HFFc6 (cell line): ENCODE data around the gene DCUN1D3. TPM values are rescaled to one million over a fixed set of nuclear protein-coding genes. Genes with fewer than 3 reads are reported as not detected.

Source experiments
- DNase-seq: peaks from one replicate; pipeline ENCODE4 v3.0.0-alpha.2; 2018
- H3K27ac Mint-ChIP-seq: 2 replicates; pipeline ENCODE4 v1.8.0; 2020; ENCODE audit warnings: mild to moderate bottlenecking, mixed read lengths
- H3K27me3 Mint-ChIP-seq: 2 replicates; pipeline ENCODE4 v1.8.0; 2021; ENCODE audit warnings: mild to moderate bottlenecking, moderate library complexity, mixed read lengths; ENCODE audit not compliant: insufficient read depth
- H3K36me3 Mint-ChIP-seq: 2 replicates; pipeline ENCODE4 v1.8.0; 2021; ENCODE audit warnings: low read depth, mixed read lengths
- H3K4me1 Mint-ChIP-seq: 2 replicates; pipeline ENCODE4 v1.8.0; 2020; ENCODE audit warnings: low read depth, mixed read lengths
- H3K4me3 Mint-ChIP-seq: 2 replicates; pipeline ENCODE4 v1.8.0; 2020; ENCODE audit warnings: mild to moderate bottlenecking, moderate library complexity, mixed read lengths
- H3K9me3 Mint-ChIP-seq: 2 replicates; pipeline ENCODE4 v1.8.0; 2020; ENCODE audit warnings: mild to moderate bottlenecking, mixed read lengths
- CTCF ChIP-seq: fragments of 200-600 bp; sonication (generic); IDR thresholded peaks from 2 replicates; pipeline ENCODE4 v1.5.0; 2021; ENCODE audit warnings: antibody characterized with exemption, mild to moderate bottlenecking
- total RNA-seq, 6 experiments: library from RNA; stranded (reverse); fragmentation: NEBNext Ultra II Directional; extraction: Animal tissue kit (Norgen Biotek cat#: 25700); gene quantifications; 2 replicates in 1 of 6; 3 replicates in 5 of 6; pipeline ENCODE4 v1.2.3, GENCODE V29; 2021

The DCUN1D3 gene
- total RNA-seq, 6 experiments from 2014 or later: 29.2 to 41.0 (median 32.1) TPM

- no peak for TF ChIP-seq CTCF
- no peak for DNase-seq
- Mint-ChIP-seq H3K36me3 (peaks cover 20% of the 10 kb centered on the region), H3K27ac (no peak overlapping the region), H3K4me1 (peaks cover 6% of the 10 kb centered on the region), H3K27me3 (no peaks in the 10 kb centered on the region; the same call in 1 of the 2 replicates), H3K9me3 (no peaks in the 10 kb centered on the region), H3K4me3 (no peak overlapping the region)
Observed at GRCh38 chr16:20822521-20823325, 77.4 kb downstream of the DCUN1D3 start.

GRCh38 chr16:20821682-20822081 is 78.5 kb downstream of the DCUN1D3 start:
- DNase-seq: no peak
- Mint-ChIP-seq H3K9me3 (no peaks in the 10 kb centered on the region), H3K36me3 (peaks cover 20% of the 10 kb centered on the region), H3K4me1 (peaks cover 6% of the 10 kb centered on the region), H3K27me3 (no peaks in the 10 kb centered on the region; the same call in 1 of the 2 replicates), H3K27ac (no peak overlapping the region), H3K4me3 (no peak overlapping the region)
- no peak for TF ChIP-seq CTCF

DNA sequence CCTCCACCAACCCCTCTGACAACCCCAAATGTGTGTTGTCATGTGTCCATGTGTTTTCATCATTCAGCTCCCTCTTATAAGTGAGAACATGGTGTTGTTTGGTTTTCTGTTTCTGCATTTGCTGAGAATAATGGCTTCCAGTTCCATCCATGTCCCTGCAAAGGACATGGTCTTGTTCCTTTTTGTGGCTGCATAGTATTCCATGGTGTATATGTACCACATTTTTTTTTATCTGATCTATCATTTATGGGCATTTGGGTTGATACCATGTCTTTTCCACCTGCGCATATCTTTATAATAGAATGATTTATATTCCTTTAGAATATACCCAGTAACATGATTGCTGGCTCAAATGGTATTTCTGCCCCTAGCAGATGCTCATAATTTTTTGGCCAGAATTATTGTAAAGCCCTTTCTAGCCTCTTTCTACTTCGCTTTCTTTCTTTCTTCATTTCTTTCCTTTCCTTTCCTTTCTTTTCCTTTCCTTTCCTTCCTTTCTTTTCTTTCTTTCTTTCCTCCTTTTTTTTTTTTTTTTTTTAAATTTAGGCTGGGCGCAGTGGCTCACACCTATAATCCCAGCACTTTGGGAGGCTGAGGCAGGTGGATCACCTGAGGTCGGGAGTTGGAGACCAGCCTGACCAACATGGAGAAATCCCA is 81.1 kb downstream of the DCUN1D3 start:
- no peak for DNase-seq
- Mint-ChIP-seq H3K27me3 (no peaks in the 10 kb centered on the region; the same call in 1 of the 2 replicates), H3K9me3 (no peaks in the 10 kb centered on the region), H3K36me3 (peaks cover 13% of the 10 kb centered on the region), H3K4me3 (no peak overlapping the region), H3K27ac (no peak overlapping the region), H3K4me1 (peaks cover 4% of the 10 kb centered on the region)
- TF ChIP-seq CTCF: no peak

DNA sequence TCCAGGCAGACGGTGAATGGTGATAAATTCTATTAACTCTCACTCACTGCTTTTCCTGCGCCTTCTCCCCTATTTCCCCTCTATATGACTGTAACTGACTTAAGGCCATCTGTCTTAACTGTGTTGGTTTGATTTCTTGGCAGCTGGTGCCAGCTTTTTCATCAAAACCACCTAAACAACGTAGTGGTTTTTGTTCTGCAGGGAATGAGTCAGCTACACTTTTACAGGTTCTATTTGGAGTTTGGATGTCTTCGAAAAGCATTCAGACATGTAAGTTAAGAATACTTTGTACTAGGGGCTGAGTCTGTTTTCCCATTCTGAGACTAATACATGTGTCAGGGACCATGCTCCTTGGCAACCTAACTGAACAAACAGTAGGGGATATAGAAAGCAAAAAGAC is 85.4 kb downstream of the DCUN1D3 start:
- no peak overlapping the region for H3K27ac Mint-ChIP-seq
- no peaks in the 10 kb centered on the region; the same call in 1 of the 2 replicates for H3K27me3 Mint-ChIP-seq
- H3K4me3 Mint-ChIP-seq: no peak overlapping the region
- no peaks in the 10 kb centered on the region for H3K4me1 Mint-ChIP-seq
- DNase-seq: no peak
- no peaks in the 10 kb centered on the region for H3K9me3 Mint-ChIP-seq
- H3K36me3 Mint-ChIP-seq: peaks cover 7% of the 10 kb centered on the region
- TF ChIP-seq CTCF: no peak

DNA sequence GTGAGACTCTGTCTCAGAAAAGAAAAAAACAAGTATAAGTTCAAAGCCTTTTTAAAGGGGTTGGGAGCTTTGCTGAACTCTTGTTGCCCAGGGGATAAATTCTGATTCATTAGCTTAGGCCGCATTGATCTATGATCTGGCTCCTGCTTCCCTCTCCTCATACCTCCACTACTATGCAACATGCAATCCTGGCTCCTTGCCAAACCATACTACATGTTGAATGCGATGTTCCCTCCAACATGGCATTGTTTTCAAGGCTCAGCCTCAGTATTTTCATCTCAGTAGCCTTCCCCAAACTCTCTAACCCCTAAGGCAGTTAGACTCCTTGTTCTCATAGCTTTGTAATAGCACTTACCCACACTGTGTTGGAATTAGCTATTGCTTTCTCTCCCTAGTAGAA is 87.6 kb downstream of the DCUN1D3 start:
- Mint-ChIP-seq H3K4me1 (peaks cover 8% of the 10 kb centered on the region; the same call in 1 of the 2 replicates), H3K27ac (no peak overlapping the region)

More for the DNA sequence above, 87.6 kb downstream of the DCUN1D3 start:
- Mint-ChIP-seq H3K4me3 (no peak overlapping the region), H3K9me3 (no peaks in the 10 kb centered on the region), H3K27me3 (no peaks in the 10 kb centered on the region; the same call in 1 of the 2 replicates), H3K36me3 (no peaks in the 10 kb centered on the region; the same call in 1 of the 2 replicates)
- TF ChIP-seq CTCF: no peak
- DNase-seq: no peak
